ENCODE data around the gene CAMK2B.

DNA sequence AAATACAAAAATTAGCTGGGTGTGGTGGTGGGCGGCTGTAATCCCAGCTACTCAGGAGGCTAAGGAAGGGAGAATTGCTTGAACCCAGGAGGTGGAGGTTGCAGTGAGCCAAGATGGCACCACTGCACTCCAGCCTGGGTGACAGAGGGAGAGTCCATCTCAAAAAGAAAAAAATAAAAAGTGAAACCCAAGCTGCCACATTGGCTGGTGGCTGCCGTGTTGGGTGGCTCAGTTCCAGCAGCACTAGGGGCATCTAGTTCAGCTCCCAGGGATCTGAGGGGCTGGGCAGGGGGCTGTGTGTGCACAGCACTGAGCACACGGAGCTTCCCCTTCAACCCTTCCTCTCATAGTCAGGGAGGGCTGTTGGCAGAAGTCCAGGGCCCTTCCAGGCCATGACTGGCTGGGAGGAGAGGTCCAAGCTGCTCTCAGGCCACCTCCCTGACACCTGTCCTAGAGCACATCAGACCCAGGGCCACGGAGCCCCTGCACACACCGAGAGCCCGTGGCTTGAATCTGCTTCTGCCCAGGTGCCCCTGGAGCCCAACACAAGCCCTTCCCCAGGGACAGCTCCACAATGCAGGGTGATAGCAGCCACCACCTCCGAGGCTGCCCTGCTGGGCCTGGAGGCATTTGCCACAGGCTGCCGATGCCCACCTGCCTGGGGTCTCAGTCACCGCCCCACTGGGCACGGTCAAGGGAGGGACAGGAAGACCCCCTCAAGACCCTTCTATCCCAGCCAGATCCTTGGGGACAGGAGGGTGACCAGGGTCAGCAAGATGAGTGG, 77.3 kb downstream of the CAMK2B start:
- TF ChIP-seq, protein P1, sequence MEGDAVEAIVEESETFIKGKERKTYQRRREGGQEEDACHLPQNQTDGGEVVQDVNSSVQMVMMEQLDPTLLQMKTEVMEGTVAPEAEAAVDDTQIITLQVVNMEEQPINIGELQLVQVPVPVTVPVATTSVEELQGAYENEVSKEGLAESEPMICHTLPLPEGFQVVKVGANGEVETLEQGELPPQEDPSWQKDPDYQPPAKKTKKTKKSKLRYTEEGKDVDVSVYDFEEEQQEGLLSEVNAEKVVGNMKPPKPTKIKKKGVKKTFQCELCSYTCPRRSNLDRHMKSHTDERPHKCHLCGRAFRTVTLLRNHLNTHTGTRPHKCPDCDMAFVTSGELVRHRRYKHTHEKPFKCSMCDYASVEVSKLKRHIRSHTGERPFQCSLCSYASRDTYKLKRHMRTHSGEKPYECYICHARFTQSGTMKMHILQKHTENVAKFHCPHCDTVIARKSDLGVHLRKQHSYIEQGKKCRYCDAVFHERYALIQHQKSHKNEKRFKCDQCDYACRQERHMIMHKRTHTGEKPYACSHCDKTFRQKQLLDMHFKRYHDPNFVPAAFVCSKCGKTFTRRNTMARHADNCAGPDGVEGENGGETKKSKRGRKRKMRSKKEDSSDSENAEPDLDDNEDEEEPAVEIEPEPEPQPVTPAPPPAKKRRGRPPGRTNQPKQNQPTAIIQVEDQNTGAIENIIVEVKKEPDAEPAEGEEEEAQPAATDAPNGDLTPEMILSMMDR (IDR thresholded peaks at IDR 0.05; ENCODE audit: low read length), result no peak
- TF ChIP-seq EZH2 (IDR thresholded peaks at IDR 0.05; ENCODE audit: borderline replicate concordance, low read length), result no peak
